ENCODE results near the gene NUTF2. TPM values are rescaled to one million over a fixed set of nuclear protein-coding genes. Genes with fewer than 3 reads are reported as not detected.
A peak's percentile ranks its signal among the peaks of the same experiment; 100 is the strongest.

Gene NUTF2
- total RNA-seq, 2 donors from 2014 or later: 46.6 to 66.8 TPM

DNA sequence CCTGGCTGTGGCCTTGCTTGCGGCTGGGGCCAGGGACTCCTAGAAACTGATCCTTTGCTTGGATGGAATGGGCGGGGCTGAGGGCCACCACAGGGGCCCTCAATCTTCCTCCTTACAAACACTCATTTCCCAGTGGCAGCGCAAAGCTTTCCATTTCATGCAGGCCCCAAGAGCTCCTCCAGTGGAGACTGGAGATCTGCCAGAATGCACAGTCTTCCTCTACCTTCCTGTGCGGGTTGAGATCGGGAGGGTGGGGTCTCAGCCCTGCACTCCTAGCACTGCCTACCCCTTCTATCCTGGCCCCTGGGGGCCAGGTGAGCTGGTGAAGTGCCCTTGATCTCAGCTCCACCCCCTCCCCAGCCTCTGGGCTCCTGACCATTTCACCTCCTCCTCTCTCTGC, 39.7 kb downstream of the NUTF2 start:
- H3K27me3 Mint-ChIP-seq: no peaks in the 10 kb centered on the region

DNA sequence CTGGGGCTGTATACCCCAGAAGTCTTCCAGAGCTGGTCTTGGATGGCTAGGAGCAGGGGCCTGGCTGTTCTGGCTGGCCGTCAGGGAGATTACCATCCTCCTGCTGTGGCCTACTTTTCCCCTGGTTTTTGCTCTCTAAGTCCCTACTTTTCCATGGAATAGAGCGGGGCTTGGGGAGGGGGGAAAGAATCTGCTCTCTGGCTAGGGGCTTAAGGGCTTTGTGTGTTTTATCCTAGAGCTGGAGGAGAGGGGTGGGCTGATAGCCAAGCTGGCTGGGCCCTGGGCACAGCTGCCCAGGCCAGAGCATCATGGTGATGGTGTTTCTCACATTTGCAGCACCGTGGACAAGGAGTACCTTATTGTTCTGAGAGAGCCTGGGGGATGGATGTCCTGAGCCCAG, 41.6 kb downstream of the NUTF2 start:
- ATAC-seq: no peak
- H3K4me1 Mint-ChIP-seq: peaks cover 7% of the 10 kb centered on the region
- H3K36me3 Mint-ChIP-seq (ENCODE audit: low read depth): peaks cover 2% of the 10 kb centered on the region
- H3K9me3 ChIP-seq (ENCODE audit: control insufficient read depth, low read length, poor library complexity, severe bottlenecking): no peaks in the 10 kb centered on the region
- DNase-seq: no peak
- H3K27ac Mint-ChIP-seq: no peak overlapping the region
- H3K4me3 Mint-ChIP-seq: no peak overlapping the region
- H3K27me3 Mint-ChIP-seq: no peaks in the 10 kb centered on the region

More for the DNA sequence above, 39.7 kb downstream of the NUTF2 start:
- H3K27ac Mint-ChIP-seq: no peak overlapping the region
- no peaks in the 10 kb centered on the region for H3K9me3 ChIP-seq (ENCODE audit: control insufficient read depth, low read length, poor library complexity, severe bottlenecking)
- no peak for ATAC-seq
- no peak for DNase-seq
- H3K4me3 Mint-ChIP-seq: no peak overlapping the region
- no peaks in the 10 kb centered on the region for H3K36me3 Mint-ChIP-seq (ENCODE audit: low read depth)
- H3K4me1 Mint-ChIP-seq: peaks cover 4% of the 10 kb centered on the region

DNA sequence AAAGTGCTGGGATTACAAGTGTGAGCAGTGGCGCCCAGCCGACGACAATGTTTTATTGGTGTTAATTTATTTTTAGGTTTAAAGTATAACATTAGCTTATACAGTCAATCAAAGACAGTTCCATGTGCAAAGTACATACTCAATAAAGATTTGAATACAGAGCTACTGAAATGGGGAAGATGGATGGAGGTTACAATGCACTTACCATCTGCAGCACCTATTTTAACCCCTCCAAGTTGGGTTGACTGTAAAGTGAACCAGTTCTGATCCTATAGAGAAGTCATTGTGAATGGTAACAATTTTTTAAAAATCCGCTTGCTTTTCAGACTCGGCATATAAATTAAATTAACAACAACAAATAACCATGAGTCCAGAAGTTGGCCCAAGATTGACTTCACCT, 45.6 kb downstream of the NUTF2 start:
- DNase-seq: no peak
- H3K4me3 Mint-ChIP-seq: peak overlapping the region; percentile 95
- peak overlapping the region; percentile 93 for H3K27ac Mint-ChIP-seq
- no peaks in the 10 kb centered on the region for H3K27me3 Mint-ChIP-seq
- peaks cover 2% of the 10 kb centered on the region for H3K36me3 Mint-ChIP-seq (ENCODE audit: low read depth)
- H3K9me3 ChIP-seq (ENCODE audit: control insufficient read depth, low read length, poor library complexity, severe bottlenecking): no peaks in the 10 kb centered on the region
- no peak for ATAC-seq
- peaks cover 20% of the 10 kb centered on the region for H3K4me1 Mint-ChIP-seq

DNA sequence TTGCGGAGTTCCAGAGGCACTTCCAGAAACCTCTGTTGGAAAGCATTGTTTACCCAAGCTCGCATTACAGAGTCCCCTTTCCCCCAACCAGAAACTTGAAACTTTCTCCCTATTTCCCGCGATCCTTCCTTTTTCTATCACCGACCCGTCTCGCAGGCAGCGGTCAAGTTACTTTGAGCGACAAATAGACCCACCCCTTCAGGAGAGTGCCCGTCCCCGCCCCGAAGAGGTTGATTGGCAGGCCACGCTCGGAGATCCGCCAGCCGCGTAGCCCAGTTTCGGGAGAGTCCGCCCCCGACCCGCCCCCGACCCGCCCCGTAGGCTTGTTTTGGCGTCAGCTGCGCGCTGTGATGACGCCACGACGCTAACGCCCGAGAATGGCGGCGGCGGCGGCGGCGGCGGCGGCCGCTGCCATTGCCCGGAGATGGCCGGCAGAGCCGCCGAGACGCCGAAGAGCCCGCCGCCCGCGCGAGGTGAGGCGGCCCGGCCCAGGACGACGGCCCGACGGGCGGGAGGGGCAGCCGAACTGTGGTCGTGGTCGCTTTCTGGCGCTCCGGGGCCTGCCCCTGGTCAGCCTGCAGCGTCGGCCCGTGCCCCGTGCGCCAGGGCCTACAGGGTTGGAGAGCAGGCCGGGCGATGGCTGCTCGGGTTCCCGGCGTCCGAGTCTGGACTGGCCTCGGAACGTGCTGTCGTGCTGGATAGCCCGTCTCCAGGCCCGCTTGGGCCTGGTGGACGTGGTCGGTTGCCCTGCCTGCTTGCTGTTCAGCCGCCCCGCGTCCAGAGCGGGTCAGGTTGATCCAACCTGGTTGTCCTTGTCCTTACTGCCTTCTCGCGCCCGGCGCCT, 46.4 kb downstream of the NUTF2 start, which contains the start of gene PSKH1:
TSS of gene PSKH1 (plus strand) at position 356 of the 844 bp plus-strand sequence. CDS start 15,496 bp downstream, outside the sequence.
- DNase-seq: peak; percentile 83 to 92 (median 91)
- Mint-ChIP-seq H3K27me3 (no peaks in the 10 kb centered on the region), H3K4me1 (peaks cover 22% of the 10 kb centered on the region), H3K27ac (peak within 1 kb of the TSS; percentile 93), H3K36me3 (ENCODE audit: low read depth) (peaks cover 2% of the 10 kb centered on the region), H3K4me3 (peak within 1 kb of the TSS; percentile 95)
- peak; percentile 99 for ATAC-seq
- H3K9me3 ChIP-seq (ENCODE audit: control insufficient read depth, low read length, poor library complexity, severe bottlenecking): no peaks in the 10 kb centered on the region

DNA sequence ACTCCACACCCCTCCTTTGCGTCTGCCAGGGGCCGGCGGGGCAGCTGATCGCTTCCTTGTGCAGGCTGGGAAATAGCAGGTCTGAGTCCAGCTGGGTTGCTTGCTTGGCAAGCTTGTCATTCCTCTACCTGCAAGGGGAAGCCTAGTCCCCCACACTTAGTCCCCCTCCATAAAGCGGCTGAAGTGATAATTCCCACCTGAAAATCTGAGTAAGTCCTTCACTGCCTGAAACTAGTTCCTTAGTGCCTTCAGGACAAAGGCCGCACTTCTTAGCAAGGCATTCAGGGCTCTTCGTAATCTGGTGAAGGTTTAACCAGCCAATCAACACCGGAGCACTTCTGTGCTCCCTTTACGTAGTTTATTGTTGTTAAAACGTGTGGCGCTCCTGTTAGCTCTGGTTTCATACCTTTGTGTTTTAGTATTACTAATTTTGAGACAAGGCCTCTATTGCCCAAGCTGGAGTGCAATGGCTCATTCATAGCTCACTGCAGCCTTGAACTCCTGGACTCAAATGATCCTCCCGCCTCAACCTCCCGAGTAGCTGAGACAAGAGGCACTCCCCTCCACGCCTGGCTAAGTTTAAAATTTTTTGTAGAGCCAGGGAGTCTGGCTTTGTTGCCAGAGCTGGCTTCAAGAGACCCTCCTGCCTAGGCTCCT, 47.1 kb downstream of the NUTF2 start:
- Mint-ChIP-seq H3K27me3 (no peaks in the 10 kb centered on the region), H3K36me3 (ENCODE audit: low read depth) (peaks cover 2% of the 10 kb centered on the region), H3K4me1 (peaks cover 22% of the 10 kb centered on the region), H3K4me3 (peak overlapping the region; percentile 95), H3K27ac (peak overlapping the region; percentile 93)
- no peak for DNase-seq
- ATAC-seq: no peak
- H3K9me3 ChIP-seq (ENCODE audit: control insufficient read depth, low read length, poor library complexity, severe bottlenecking): no peaks in the 10 kb centered on the region

DNA sequence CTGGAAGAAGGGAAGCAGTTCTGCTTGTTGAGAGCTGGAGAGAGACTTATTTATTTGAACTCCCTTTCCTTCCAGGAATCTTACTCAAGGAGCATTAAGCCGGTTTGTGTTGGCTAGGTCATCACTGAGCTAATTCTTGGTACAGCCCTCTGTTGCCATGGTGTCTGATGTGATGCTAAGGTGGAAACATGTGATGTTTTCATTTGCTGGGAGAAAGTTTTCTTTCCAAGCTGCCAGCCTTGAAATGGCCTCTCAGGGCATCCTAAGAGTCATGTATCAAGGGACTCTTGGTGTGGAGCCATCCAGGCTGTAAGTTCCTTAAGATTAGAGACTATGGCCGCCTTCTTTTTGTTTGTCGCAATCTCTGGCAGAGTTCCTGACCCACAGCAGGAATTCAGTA, 50.5 kb downstream of the NUTF2 start:
- H3K9me3 ChIP-seq (ENCODE audit: control insufficient read depth, low read length, poor library complexity, severe bottlenecking): no peaks in the 10 kb centered on the region
- Mint-ChIP-seq H3K4me3 (no peak overlapping the region), H3K4me1 (peaks cover 30% of the 10 kb centered on the region), H3K27me3 (no peaks in the 10 kb centered on the region), H3K27ac (no peak overlapping the region), H3K36me3 (ENCODE audit: low read depth) (peaks cover 2% of the 10 kb centered on the region)
- DNase-seq: no peak
- no peak for ATAC-seq

DNA sequence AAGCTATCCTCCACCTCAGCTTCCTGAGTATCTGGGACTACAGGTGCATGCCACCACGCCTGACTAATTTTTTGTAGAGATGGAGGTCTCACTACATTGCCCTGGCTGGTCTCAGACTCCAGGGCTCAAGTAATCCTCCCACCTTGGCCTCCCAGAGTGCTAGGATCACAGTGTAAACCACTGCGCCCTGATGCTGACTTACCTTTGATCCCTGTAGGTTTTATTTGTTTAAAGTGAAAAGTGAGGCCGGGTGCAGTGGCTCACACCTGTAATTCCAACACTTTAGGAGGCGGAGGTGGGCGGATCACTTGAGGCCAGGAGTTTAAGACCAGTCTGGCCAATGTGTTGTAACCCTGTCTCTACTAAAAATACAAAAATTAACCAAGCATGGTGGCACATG, 55.0 kb downstream of the NUTF2 start:
- Mint-ChIP-seq H3K27ac (no peak overlapping the region), H3K36me3 (ENCODE audit: low read depth) (peaks cover 3% of the 10 kb centered on the region), H3K4me3 (no peak overlapping the region), H3K4me1 (peaks cover 23% of the 10 kb centered on the region), H3K27me3 (no peaks in the 10 kb centered on the region)
- DNase-seq: no peak
- ATAC-seq: no peak
- H3K9me3 ChIP-seq (ENCODE audit: control insufficient read depth, low read length, poor library complexity, severe bottlenecking): no peaks in the 10 kb centered on the region

DNA sequence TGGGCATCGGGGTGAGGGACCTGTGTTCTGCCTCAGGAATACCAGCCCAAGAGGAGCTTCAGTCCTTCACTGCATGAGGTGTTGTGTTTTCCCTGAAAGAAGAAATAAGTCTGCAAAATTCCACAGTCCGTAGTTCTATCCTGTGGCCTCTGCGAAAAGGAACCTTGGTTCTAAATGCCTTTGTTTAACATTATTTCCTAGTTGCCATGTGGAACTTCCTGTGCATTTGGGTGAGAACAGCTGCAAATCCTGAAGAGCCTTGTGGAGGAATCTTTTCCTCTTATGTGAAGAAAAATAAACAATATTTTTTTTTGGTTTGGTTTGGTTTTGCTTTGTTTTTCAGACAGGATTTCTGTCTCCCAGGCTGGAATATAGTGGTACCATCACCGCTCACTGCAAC, 56.1 kb downstream of the NUTF2 start:
- H3K9me3 ChIP-seq (ENCODE audit: control insufficient read depth, low read length, poor library complexity, severe bottlenecking): no peaks in the 10 kb centered on the region
- ATAC-seq: no peak
- H3K27me3 Mint-ChIP-seq: no peaks in the 10 kb centered on the region
- H3K4me3 Mint-ChIP-seq: no peak overlapping the region
- no peak overlapping the region for H3K27ac Mint-ChIP-seq
- peaks cover 18% of the 10 kb centered on the region for H3K4me1 Mint-ChIP-seq
- DNase-seq: no peak
- H3K36me3 Mint-ChIP-seq (ENCODE audit: low read depth): peaks cover 3% of the 10 kb centered on the region

DNA sequence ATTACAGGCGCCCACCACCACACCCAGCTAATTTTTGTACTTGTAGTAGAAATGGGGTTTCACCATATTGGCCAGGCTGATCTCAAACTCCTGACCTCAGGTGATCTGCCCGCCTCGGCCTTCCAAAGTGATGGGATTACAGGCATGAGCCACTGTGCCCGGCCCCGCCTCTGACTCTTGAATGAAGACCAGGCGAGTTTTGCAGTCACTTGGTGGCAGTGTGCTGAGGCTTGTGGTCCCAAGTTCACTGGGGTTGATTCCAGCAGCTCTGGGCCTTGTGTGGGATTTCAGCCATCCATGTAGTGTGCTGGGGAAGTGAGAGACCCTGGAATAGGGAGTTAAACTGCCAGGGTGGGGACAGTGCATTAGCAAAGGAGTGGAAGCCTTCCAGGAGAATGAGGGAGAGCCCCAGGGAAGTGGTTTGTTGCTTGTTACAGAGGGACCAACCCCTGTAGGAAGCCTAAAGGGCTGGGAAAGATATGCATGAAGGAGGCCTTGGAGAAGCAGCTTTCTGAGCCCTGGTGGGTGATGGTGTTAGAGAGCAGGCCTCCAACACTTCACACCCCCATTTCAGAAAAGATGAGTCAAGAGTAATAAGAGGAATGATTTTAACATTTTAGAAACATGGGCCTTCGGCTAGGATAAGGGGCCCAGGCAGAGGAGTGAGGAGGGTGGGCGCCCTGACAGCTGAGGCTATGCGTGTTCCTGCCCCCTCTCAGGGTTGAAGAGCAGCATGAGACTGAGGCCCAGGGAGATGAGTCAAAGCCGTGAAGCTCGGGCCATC, 60.9 kb downstream of the NUTF2 start:
- DNase-seq: no peak
- Mint-ChIP-seq H3K36me3 (ENCODE audit: low read depth) (peaks cover 3% of the 10 kb centered on the region), H3K27me3 (no peaks in the 10 kb centered on the region), H3K4me1 (peaks cover 18% of the 10 kb centered on the region), H3K4me3 (no peak overlapping the region), H3K27ac (peak overlapping the region; percentile 74)
- no peak for ATAC-seq
- no peaks in the 10 kb centered on the region for H3K9me3 ChIP-seq (ENCODE audit: control insufficient read depth, low read length, poor library complexity, severe bottlenecking)

DNA sequence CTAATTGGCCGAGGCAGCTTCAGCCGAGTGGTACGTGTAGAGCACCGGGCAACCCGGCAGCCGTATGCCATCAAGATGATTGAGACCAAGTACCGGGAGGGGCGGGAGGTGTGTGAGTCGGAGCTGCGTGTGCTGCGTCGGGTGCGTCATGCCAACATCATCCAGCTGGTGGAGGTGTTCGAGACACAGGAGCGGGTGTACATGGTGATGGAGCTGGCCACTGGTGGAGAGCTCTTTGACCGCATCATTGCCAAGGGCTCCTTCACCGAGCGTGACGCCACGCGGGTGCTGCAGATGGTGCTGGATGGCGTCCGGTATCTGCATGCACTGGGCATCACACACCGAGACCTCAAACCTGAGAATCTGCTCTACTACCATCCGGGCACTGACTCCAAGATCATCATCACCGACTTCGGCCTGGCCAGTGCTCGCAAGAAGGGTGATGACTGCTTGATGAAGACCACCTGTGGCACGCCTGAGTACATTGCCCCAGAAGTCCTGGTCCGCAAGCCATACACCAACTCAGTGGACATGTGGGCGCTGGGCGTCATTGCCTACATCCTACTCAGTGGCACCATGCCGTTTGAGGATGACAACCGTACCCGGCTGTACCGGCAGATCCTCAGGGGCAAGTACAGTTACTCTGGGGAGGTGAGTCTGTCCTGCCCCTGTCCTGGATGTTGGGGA, 62.5 kb downstream of the NUTF2 start:
- no peak for DNase-seq
- H3K4me3 Mint-ChIP-seq: no peak overlapping the region
- no peaks in the 10 kb centered on the region for H3K9me3 ChIP-seq (ENCODE audit: control insufficient read depth, low read length, poor library complexity, severe bottlenecking)
- H3K36me3 Mint-ChIP-seq (ENCODE audit: low read depth): peaks cover 3% of the 10 kb centered on the region
- ATAC-seq: no peak
- H3K27me3 Mint-ChIP-seq: no peaks in the 10 kb centered on the region
- no peak overlapping the region for H3K27ac Mint-ChIP-seq
- H3K4me1 Mint-ChIP-seq: peaks cover 16% of the 10 kb centered on the region

DNA sequence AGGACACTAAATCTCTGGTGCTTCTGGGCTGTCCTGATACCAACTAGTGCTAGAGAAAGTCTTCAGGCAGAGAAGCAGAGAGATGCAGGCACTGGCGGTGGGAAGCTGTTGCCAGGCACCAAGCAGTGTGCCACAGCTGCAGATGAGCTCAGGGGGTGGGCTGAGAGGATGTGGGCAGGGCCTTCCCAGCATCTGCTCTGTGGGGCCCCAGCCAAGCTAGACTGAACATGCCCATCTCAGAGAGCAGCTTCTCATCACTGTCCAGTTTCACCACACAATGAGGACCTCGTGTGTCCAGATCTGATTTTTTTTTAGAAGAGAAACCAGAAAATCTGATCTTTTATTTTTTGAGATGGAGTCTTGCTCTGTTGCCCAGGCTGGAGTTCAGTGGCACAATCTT, 63.4 kb downstream of the NUTF2 start:
- peaks cover 2% of the 10 kb centered on the region for H3K36me3 Mint-ChIP-seq (ENCODE audit: low read depth)
- peak overlapping the region; percentile 14 for H3K27ac Mint-ChIP-seq
- DNase-seq: no peak
- peak; percentile 45 for ATAC-seq
- peaks cover 18% of the 10 kb centered on the region for H3K4me1 Mint-ChIP-seq
- H3K9me3 ChIP-seq (ENCODE audit: control insufficient read depth, low read length, poor library complexity, severe bottlenecking): no peaks in the 10 kb centered on the region
- no peak overlapping the region for H3K4me3 Mint-ChIP-seq
- H3K27me3 Mint-ChIP-seq: no peaks in the 10 kb centered on the region

DNA sequence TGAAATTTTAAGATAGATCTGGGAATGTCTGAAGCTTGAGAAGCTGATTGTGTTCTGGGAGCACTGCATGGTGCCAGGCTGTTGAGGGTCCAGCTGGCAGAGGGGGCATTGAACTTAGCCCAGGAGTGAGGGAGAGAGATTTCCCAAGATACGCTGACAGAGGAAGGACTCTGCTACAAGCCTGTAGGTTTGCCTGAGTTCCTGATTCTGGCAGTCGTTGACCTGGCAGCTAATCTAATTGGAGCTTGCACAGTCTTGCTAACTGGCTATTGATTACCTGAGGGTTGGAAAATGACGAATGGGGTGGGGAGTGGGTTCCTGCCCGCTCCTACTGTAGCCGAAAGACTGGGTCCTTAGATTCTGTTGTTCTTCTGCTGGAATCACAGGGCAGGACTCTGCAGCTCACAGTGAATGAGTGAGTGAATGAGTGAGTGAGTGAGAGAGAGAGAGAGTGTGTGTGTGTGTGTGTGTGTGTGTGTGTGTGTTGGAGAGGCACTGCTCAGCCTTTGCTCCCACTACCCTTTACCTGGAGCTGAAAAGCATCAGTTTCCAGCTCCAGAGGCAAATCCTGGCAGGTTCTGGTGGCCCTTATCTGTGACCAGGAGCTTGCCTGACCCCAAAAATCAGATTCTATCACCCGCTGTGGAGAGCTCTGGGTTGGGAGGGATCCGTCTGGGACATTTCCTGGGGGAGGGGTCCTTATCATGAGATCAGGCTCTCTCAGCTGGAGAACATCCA, 68.2 kb downstream of the NUTF2 start:
- no peak overlapping the region for H3K4me3 Mint-ChIP-seq
- no peak for ATAC-seq
- no peaks in the 10 kb centered on the region for H3K9me3 ChIP-seq (ENCODE audit: control insufficient read depth, low read length, poor library complexity, severe bottlenecking)
- no peak for DNase-seq
- peaks cover 2% of the 10 kb centered on the region for H3K36me3 Mint-ChIP-seq (ENCODE audit: low read depth)
- H3K27me3 Mint-ChIP-seq: no peaks in the 10 kb centered on the region
- H3K27ac Mint-ChIP-seq: no peak overlapping the region
- H3K4me1 Mint-ChIP-seq: peaks cover 29% of the 10 kb centered on the region

Measured in T-helper 17 cell (primary cell).